HG02571 (cell line): ENCODE results near the gene TMEM54.

Experiments
- ATAC-seq: cut with Tn5 transposase; IDR thresholded peaks from one replicate; pipeline ENCODE4 v1.9.1; 2021; ENCODE audit warnings: mild to moderate bottlenecking, moderate library complexity; ENCODE audit not compliant: unreplicated experiment

Gene TMEM54

DNA sequence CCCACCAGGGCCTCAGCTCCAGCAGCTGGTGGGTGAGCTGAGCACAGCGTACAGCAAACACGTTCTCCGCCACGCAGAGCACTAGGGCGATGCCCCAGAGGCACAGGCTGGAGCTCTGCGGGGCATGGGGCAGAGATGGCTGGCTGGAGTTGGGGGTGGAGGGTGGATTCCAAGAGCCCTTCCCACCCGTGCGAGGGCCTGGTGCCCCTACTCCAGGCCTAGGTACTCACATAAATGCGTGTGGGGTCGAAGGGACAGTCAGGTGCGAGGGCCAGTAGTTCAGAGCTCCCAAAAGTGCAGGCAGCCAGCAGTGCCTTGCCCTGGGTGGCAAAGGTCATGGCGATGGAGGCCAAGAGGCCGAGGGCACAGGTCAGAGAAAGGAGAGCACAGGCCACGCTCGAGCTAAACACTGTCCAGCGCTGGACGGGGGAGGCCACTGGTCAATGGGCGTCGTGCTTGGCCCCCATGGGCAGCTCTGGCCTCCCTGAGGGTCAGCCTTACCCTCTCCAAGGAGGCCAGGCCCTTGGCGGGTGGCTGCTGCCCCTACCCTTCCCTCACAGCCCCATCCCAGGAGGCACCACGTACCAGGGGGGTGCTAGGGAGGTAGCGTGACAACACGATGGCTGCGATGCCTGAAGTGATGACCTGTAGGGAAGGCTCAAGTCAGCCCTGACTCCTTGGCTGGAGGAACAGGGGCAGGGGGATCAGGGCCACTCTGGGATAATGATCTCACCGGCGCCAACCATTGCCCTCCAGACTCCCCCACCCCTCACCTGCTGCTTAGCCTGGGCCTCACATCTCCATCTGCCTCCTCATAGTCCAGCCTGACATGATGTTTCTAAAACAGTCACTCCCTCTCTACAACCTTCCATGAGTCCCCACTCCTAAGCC lies 5.6 kb downstream of the TMEM54 start:
- ATAC-seq, result no peak

DNA sequence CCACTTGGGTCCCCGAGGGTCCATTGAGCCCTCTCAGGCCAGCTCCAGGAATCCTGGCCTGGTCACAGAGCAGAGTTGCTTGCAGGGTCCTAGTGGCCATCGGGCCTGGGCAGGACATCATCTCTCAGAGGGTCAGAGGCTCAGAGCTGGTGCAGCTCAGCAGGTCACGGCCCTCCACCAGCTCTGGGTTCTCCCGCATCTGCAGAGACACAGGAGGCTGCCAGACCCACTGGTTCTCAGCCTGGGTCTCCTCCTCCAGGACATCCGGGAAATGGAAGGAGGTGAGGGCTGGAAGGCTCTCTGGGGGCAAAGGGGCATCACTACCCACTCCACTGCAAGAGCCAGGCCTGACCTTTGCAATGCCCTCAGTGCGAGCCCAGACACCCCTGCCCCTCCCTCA lies 6.5 kb downstream of the TMEM54 start:
- ATAC-seq, result no peak

DNA sequence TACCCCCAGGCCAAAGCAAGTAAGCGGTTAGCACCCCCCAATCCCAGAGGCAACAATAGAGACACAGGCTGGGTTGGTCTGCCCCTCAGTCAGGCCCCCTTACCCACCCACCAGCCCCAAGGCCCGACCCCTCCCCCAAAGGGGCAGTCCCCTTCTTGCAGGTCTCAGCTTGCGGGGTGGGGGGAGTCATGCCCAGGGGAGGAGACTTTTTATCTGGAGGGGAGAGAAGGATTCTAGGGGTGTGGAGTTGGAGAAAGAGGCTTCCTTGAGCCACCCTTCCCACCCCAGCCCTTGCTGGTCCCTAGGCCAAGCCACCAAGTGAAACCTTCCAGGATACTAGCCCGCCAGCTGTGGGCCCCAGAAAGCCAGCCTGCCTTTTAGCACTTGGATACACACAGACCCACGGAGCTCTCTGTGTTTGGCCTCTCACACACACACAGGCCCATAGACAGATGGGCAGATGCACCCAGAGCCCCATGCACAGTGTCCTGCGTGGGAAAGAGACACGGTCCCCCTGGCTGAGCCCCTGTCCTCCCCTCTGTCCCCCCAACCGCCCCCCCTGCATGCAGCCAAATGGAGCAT lies 7.1 kb downstream of the TMEM54 start:
- ATAC-seq, result no peak

DNA sequence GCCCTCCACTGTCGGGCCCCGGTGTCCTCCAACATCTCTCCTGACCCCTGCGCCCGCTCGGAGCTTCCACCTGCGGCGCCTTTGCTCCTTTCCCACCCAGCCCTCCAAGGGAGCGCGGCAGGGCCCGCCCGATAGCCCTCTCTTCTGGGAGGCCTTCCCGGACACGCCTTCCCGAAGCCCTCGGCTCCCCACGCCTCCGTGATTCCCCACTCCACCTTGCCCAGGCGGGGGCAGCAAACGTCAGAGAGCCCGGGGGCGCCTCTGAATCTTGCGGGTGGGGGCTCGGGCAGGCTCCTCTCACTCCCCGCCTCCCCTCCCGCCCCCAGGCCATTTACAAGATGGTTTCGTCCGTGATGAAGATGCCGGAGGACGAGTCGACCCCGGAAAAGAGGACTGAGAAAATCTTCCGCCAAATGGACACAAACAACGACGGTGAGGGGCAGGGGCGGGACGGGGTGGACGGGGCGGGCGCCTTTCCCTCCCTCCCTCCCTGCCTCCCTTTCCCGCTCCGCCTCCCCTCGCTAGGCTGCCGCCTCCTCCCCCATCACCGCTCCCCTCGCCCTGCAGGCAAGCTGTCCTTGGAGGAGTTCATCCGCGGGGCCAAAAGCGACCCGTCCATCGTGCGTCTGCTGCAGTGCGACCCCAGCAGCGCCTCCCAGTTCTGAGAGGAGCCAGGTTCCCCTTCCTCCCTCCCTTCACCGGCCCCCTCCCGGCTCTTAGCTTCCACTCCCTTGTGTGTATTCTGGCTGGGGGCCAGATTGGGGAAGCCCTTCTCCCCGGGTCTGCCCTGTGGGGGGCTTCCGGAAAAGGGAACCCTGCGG lies 7.8 kb downstream of the TMEM54 start:
- ATAC-seq, result no peak

DNA sequence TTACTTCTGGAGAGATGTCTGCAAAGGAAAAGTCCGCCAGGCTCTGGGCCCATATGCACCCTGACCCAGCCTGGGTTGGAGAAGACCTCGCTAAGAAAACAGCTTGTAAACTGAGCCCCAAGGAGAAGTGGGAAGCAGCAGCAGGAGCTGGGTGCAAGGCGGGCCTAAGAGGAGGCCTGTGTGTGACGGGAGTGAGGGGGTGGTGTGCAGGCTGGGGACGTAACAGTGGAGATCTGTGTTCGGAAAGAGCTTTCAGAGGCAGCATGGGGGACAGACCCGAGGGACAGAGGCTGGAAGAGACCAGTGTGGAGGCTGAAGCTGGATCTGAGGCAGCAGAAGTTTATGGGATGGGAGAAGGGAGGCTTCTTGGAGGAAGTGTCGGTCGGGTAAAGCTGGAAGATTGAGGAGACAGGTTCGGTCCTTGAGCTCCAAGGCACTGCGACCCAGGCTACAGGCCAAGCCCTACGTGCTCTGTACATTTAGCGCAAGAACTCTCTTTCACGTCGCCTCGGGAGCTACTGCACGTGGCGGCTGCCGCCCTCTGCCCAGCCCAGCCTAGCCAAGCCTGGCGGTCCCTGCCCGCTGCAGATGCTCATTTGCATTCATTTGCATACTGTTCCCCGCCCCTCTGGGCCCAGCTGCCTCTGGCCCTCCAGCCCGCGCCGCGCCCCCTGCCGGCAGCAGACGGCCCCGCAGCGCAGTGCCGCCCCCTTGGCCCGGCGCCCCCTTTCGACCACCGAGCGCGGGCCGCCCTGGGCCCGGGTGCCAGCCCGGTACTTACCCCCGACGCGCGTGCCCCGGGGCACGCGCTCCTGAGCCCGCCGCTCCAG lies 8.6 kb downstream of the TMEM54 start:
- ATAC-seq, result no peak

DNA sequence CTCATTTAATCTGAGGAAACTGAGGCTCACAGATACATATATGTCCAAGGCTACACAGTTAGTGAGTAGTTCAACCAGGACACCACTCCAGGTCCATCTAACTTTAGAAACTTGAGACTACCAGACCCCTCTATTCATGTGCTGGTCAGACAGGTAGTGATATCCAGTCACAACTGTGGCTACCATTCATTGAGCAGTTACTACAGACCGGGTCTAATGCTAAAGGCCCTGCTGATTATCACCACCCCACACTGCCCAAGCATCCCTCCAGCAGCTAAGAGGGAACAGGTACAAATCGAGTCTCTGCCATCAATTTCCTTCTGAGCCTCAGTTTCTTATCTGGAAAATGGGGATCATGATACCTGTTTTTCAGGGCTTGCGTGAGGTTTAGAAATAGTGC lies 9.6 kb downstream of the TMEM54 start:
- no peak for ATAC-seq

DNA sequence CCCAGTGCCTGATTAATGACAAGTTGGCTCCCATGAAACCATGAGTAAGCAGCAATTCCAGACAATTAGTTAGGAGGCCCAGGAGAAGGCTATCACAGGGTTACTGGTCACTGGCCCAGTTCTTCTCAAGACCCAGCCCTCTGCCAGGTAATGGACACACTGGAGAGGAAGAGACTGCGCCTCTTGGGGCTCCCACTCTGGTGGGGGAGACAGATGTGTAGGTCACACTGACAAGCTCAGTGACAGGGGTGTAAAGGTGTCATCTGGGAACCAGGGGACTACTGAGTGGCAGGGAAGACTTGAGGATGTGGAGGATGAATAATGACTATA lies 10.0 kb downstream of the TMEM54 start:
- ATAC-seq, result no peak

DNA sequence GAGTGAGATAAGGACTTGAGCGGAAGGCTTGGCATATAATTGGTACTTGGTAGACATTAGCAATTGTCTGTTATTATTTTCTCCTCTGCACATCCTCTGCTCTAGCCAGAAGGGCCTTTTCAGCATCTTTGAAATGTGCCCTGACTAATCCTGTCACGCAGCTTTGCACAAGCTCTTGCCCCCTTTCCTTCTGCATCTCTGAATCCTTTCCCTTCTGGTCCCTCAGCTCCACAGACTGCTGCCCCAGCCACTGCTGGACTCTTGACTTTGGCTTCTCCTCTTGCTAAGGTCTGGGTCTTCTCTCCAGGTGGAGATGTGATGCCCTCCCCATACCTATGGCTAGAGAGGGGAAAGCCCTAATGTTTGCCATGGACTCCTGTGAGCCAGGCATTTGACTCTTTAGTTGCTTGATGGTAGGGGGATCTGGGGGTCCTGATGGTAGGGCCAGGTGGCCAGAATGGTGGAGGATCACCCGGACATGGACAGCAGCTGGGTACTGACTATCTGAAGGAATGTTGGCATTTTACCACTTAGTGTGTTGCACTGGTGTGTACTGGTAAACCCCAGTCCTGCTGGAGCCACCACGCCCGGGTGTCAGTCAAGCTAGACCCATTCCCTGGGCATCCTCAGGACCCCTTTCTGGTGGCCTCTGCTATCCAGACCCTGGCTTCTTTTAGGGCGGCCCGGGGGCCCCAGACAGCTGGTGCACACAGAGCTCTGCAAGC lies 10.5 kb downstream of the TMEM54 start:
- no peak for ATAC-seq

DNA sequence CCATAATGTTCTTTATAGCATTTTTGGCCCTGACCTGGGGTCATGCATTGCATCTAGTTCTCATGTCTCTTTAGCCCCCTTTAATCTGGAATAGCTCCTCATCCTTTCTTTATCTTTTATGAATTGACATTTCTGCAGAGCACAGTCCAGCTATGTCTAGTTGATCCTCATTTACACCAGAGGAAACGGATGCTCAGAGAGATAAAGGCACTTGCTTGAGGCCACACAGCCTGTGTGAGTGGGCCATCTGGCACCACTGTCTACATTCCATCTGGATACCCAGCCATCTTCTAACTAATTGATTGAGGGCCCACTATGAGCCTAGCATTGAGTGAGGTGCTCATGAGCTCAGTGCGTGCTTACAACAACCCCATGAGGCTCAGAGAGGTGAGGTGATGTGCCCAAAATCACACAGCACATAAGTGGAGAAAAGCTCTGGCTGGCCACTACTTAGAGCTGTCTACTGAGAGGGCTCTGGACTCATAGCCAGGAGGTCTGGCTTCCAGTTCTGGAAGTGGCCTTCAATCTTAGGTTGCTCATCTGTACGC lies 11.4 kb downstream of the TMEM54 start:
- ATAC-seq, result no peak

DNA sequence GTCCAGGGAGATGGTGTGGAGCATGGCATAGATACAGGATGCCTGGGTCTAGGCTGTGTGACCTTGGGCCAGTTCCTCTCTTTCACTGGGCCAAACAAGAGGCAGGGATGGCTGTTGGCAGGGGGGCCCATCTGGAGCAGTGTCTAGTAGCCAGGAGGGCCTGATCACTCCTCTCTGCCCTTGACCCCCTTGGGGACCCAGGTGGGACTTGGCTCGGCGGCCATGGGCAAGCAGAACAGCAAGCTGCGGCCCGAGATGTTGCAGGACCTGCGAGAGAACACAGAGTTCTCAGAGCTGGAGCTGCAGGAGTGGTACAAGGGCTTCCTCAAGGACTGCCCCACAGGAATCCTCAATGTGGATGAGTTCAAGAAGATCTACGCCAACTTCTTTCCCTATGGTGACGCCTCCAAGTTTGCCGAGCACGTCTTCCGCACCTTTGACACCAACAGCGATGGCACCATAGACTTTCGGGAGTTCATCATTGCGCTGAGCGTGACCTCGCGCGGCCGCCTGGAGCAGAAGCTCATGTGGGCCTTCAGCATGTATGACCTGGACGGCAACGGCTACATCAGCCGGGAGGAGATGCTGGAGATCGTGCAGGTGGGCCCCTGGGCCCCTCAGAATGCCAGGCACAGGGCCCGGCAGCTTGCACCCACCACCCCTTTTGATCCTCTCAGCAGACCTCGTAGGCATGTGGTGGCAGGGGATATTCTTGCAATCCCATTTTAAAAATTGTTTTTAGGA lies 12.3 kb downstream of the TMEM54 start:
- ATAC-seq, result no peak

DNA sequence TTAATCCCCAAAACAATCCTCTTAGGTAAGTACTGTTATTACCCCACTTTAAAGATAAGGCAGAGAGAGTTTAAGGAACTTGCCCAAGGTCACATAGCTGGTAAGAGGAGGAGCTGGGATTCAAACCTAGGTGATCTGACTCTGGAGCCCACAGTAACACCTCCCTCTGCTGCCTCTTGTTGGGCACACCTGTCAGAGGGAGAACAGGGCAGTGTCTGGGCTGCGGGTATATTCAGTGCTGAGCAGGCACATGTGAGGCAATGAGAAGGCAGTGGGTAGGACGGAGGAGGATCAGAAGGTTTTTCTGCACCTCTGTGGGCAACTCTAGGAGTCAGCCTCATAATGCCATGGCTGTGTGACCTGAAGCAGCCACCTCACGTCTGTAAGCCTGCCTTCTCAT lies 13.1 kb downstream of the TMEM54 start:
- ATAC-seq, result no peak

DNA sequence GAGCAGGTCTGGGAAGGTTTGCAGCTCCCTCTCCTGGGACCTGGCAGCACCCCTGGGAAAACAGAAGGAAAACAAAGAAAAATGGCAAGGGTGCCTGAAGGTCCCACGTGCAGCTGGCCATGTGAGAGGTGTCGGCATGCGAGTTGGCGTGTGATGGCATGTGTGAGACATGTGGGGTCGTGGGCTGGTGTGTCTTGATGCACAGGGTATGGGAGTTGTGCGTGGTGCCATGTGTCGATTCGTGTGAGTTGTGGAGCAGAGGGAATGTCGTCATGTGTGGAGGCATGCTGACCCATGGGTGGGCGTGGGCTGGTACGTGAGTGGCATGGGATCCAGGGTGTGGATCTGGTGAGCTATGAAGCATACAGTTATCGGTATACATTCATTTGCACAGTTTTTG lies 13.6 kb downstream of the TMEM54 start:
- ATAC-seq, result no peak

DNA sequence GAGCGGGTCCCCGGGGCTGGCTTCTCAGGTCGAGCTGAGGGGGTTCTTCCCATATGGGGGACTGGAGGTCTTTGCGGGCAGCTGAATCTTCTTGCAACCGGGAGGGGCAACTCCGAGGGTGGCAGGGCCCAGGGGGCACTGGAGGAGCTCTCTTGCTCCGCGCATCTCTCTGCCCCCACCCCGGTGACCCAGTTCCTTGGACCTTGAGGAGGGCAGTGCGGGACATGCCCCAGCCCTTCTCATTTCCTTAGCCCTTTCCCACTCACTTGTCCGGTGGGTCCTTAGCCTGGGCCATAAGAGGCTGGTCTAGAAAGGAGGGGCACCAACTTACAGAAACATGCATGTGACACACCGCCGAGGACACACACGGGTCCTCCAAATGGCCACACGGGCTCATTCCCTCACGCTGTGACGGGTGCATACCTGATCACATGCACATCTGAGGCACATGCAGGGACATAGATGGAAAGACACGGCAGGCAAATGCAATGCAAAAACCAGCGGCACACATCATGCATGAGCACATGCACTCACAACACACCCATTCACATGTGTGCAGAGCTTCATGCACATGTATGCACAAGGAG lies 14.3 kb downstream of the TMEM54 start:
- ATAC-seq, result no peak

DNA sequence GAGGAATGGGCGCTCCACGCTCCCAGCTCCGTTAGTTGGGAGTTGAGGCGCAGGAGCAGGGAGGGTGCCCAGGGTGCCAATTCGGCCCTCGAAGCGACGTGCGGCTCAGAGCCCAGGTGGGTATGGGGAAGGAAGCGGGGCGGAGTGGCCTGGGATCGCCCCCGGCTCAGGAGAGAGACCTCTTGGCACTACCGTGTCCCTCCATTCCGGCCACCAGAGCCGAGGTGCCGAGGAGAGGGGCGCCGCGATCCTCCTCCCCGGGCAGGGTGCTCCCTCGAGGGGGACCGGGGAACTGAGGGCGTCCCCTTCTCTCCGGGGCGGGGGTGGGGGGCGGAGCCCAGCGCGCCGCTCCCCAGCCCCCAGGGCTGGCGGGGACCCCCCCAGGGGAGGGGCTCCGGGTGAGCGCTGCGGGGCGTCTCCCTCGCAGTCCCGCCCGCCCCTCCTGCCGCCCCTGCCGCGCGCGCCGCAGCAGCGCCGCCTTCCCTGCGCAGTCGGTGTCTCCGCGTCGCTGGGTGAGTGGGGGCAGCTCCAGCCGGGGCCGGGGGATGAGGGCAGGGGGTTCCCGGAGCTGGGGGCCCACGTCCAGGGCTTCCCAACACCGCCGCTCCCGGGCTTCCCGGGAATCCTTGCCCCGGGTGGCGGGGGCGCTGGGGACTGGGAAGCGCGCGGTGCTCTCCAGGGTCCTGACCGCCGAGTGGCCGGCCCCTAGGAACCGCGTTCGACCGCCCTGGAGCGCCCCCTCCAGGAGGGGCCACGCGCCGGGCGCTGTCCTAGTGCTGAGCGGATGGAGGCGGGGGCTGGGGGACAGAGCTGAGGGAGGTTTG lies 15.0 kb downstream of the TMEM54 start, which contains the start of gene HPCA:
TSS of gene HPCA (plus strand) at position 488 of the 824 bp plus-strand sequence. CDS start 2,408 bp downstream, outside the sequence.
- no peak for ATAC-seq

DNA sequence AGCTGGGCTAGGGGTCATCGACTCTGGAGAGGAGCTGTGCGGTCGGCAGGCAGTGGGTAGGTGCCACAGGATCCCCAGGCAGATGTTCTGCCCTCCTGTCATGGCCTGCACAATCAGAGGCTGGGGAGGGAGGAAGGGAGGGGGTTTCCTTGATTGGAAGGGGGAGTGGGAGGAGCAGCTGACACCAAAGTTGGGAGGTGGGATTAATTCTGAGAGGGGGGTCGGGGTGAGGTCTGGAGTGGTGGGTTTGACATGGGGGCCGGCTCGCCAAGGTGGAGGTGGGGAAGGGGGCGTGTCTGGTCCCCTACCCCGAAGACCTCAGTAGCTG lies 15.5 kb downstream of the TMEM54 start:
- ATAC-seq, result no peak

DNA sequence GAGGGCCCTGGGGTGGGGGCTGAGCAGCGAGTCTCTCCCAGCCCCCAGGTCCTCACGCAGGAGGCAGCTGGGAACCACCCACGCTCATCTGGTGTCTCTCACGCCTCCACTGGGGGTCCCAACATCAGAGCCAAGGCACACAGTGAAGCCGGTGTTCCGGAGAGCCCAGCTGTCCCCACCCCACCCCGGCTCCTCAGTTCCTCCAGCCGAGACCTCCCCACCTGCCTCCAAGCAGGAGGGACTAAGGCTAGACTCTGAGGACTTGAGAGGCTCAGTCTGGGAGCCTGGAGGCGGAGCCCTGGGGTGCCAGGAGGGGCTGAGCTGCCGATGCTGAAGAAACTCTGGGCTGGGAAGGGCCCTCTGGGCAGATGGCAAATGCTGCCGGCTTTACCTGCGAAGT lies 16.5 kb downstream of the TMEM54 start:
- ATAC-seq, result no peak

DNA sequence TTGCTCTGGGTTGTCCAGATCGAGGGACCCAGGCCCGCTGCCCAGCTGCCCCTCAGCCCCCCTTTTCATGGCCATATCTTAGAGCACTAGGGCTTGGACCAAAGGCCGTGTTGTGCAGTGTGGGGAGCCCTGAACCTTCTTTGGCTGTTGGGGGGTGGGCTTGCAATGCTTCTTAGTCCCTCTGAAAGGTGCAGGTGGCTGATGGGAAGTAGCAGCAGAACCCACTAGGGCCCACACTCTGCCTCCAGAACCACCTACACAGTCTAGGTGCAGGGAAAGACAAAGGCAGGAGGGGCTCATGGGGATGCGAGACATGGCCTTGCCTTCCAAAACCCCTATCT lies 17.2 kb downstream of the TMEM54 start:
- ATAC-seq, result no peak

DNA sequence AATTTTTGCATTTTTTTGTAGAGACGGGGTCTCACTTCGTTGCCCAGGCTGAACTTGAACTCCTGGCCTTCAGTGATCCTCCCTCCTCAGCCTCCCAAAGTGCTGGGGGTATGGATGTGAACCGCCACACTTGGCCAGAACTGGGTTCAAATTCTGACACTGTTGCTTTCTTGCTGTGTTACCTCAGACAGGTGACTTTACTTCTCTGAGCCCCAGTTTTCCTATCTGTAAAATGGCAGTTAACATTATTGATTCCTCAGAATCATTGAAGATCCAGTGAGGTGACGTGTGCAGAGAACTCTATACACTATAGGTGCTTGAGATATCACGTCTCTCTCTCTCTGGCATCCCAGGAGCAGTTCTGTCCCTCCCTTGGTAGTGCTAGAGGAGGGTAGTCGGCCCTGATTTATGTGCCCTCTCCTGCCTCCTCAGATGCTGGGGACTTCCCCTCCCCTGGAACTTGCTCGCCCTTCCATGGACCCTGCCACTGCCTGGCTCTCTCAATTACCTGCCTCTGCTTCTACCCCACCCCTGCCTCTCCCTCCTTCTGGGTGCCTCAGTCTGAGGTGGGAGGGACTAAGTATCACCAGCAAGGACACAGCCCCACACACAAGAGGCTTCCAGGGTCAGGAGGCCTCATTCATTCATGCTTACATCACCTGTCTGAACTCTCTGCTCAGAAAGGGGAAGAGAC lies 17.7 kb downstream of the TMEM54 start:
- no peak for ATAC-seq
